NOMO-1 treated with DMSO at 0.1 percent for 48 hours (cell line): ENCODE data around the gene SPANXA2.
"Not testable (repeated sequence)": the region's sequence is repeated elsewhere in the genome, so short reads cannot be mapped to it uniquely, and the experiment has no call there.

Experiments used
- DNase-seq: peaks from one replicate; lab custom pipeline; 2025; ENCODE audit not compliant: unreplicated experiment; lab: John Stamatoyannopoulos, UW

SPANXA2 gene

DNA sequence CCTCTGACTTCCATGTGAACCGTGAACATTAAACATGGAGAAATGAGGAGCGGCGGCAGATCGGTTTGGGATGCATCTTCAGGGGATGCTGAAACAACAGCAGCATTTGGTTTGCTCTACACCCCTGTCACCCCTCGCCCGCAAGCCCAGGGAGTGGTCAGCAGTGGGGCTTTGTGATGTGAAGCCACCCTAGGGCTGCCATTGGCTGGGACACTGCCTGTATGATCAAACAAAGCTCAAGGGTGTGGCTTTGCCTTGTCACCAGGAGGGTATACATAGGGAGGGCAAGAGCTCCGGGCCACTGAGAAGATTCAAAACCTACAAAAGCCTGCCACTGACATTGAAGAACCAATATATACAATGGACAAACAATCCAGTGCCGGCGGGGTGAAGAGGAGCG is at the start of gene SPANXA2:
Gene SPANXA2, plus strand, starts transcription at position 301 of the 400 bp plus-strand sequence. Its CDS starts 60 bp downstream, at position 361.
- not testable (repeated sequence) for DNase-seq

DNA sequence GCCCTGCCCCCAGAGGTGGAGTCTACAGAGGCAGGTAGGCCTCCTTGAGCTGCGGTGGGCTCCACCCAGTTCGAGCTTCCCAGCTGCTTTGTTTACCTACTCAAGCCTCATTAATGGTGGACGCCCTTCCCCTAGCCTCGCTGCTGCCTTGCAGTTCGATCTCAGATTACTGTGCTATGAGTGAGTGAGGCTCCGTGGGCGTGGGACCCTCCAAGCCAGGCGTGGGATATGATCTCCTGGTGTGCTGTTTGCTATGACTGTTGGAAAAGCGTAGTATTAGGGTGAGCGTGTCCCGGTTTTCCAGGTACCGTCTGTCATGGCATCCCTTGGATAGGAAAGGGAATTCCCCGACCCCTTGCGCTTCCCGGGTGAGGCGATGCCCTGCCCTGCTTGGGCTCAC is 47.0 kb upstream of the SPANXA2 start:
- not testable (repeated sequence) for DNase-seq

- not testable (repeated sequence) for DNase-seq
Observed at GRCh38 chrX:141584638-141585037, 4.9 kb upstream of the SPANXA2 start, which contains the start of gene SPANXA1. Gene SPANXA1 (minus strand): TSS chrX:141584738. CDS start chrX:141584678, 60 bp downstream.

DNA sequence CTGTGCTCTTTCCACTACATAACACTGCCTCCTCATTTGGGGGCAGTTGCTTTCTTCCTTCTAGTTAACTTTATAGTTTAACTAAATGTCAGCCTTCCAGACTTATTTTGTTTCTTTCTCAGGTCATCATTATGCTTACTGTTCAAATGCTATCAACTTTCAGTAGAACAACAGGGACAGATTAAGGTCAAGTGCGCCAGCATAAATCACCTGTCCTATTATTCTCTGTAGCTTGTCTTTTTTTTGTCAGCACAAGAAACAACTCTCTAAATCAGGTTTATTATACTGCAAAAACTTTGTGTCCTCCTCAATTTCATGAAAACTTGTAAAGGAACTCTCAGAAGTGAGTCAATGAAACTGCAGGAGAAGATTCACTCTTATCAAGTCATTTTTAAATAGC is 19.6 kb downstream of the SPANXA2 start:
- DNase-seq, result no peak

- DNase-seq, result no peak
Observed at GRCh38 chrX:141619336-141619735, 29.8 kb downstream of the SPANXA2 start.

GRCh38 chrX:141632124-141632523 is 42.6 kb downstream of the SPANXA2 start:
- DNase-seq, result no peak

GRCh38 chrX:141638550-141638949 is 49.0 kb downstream of the SPANXA2 start:
- no peak for DNase-seq
